ENCODE data around the gene MRPL10. TPM values are rescaled to one million over a fixed set of nuclear protein-coding genes. Genes with fewer than 3 reads are reported as not detected.

Gene MRPL10
- total RNA-seq, 1 experiment from 2014 or later: 50.3 TPM

GRCh38 chr17:47792979-47793378 lies 38.4 kb downstream of the MRPL10 start:
- H3K4me2 ChIP-seq (ENCODE audit: low read depth, low read length, poor library complexity, severe bottlenecking): no peak overlapping the region
- no peaks in the 10 kb centered on the region for H3K79me2 ChIP-seq (ENCODE audit: low read length)
- H2AFZ ChIP-seq (ENCODE audit: low read length): no peak overlapping the region
- H3K4me3 ChIP-seq (ENCODE audit: low read length): no peak overlapping the region
- H3K36me3 ChIP-seq (ENCODE audit: insufficient read depth, low read length): no peaks in the 10 kb centered on the region
- no peaks in the 10 kb centered on the region for H3K9me2 ChIP-seq (replicated peaks; ENCODE audit: insufficient read depth, low read length)
- no peak overlapping the region for H3K27ac ChIP-seq (ENCODE audit: low read length)
- no peaks in the 10 kb centered on the region for H4K20me1 ChIP-seq (ENCODE audit: insufficient read depth, low read depth, low read length)
- H3K27me3 ChIP-seq (ENCODE audit: low read length): no peaks in the 10 kb centered on the region
- no peaks in the 10 kb centered on the region for H3K9me3 ChIP-seq (ENCODE audit: low read length)
- DNase-seq: no peak
- H3K9ac ChIP-seq (ENCODE audit: low read length): no peak overlapping the region
- peaks cover 16% of the 10 kb centered on the region for H3K4me1 ChIP-seq (ENCODE audit: low read length)

- no peaks in the 10 kb centered on the region for H3K36me3 ChIP-seq (ENCODE audit: insufficient read depth, low read length)
Observed at GRCh38 chr17:47792457-47792856, 38.9 kb downstream of the MRPL10 start.

DNA sequence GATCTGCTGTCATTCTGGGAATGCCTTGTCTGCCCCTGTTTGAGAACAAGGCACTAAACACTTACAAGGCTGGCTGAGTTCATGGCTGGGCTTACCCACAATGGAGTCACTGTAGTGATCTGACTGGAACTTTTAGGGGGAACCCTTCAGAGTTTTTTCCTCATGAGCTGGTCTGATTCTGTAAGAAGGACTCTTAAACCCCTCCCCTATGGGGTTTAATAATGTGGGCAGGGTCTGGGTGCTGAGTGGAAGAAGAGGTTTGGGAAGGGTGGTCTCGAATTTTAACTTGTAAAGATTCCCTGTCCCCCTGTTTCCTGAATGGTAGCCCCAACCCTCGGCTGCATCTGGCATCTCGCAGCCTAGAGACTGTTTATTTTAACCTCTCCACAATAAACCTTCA lies 40.3 kb downstream of the MRPL10 start:
- DNase-seq: no peak
- H3K36me3 ChIP-seq (ENCODE audit: insufficient read depth, low read length): no peaks in the 10 kb centered on the region
- no peak overlapping the region for H3K4me3 ChIP-seq (ENCODE audit: low read length)
- H3K9me2 ChIP-seq (replicated peaks; ENCODE audit: insufficient read depth, low read length): no peaks in the 10 kb centered on the region
- H4K20me1 ChIP-seq (ENCODE audit: insufficient read depth, low read depth, low read length): no peaks in the 10 kb centered on the region
- H2AFZ ChIP-seq (ENCODE audit: low read length): no peak overlapping the region
- no peaks in the 10 kb centered on the region for H3K27me3 ChIP-seq (ENCODE audit: low read length)
- no peak overlapping the region for H3K9ac ChIP-seq (ENCODE audit: low read length)
- no peak overlapping the region for H3K4me2 ChIP-seq (ENCODE audit: low read depth, low read length, poor library complexity, severe bottlenecking)
- H3K79me2 ChIP-seq (ENCODE audit: low read length): no peaks in the 10 kb centered on the region
- H3K27ac ChIP-seq (ENCODE audit: low read length): no peak overlapping the region
- H3K9me3 ChIP-seq (ENCODE audit: low read length): no peaks in the 10 kb centered on the region
- peaks cover 16% of the 10 kb centered on the region for H3K4me1 ChIP-seq (ENCODE audit: low read length)

More at GRCh38 chr17:47792457-47792856, 38.9 kb downstream of the MRPL10 start:
- Histone ChIP-seq H3K79me2 (ENCODE audit: low read length) (no peaks in the 10 kb centered on the region), H3K9me2 (replicated peaks; ENCODE audit: insufficient read depth, low read length) (no peaks in the 10 kb centered on the region), H3K4me2 (ENCODE audit: low read depth, low read length, poor library complexity, severe bottlenecking) (no peak overlapping the region), H3K4me3 (ENCODE audit: low read length) (no peak overlapping the region), H2AFZ (ENCODE audit: low read length) (no peak overlapping the region), H3K27me3 (ENCODE audit: low read length) (no peaks in the 10 kb centered on the region), H3K4me1 (ENCODE audit: low read length) (peaks cover 16% of the 10 kb centered on the region), H3K9me3 (ENCODE audit: low read length) (no peaks in the 10 kb centered on the region), H3K27ac (ENCODE audit: low read length) (no peak overlapping the region), H4K20me1 (ENCODE audit: insufficient read depth, low read depth, low read length) (no peaks in the 10 kb centered on the region), H3K9ac (ENCODE audit: low read length) (no peak overlapping the region)
- DNase-seq: no peak

GRCh38 chr17:47789611-47790561 lies 41.5 kb downstream of the MRPL10 start:
- Histone ChIP-seq H2AFZ (ENCODE audit: low read length) (no peak overlapping the region), H3K4me3 (ENCODE audit: low read length) (no peak overlapping the region), H3K9me3 (ENCODE audit: low read length) (no peaks in the 10 kb centered on the region), H3K4me1 (ENCODE audit: low read length) (peaks cover 16% of the 10 kb centered on the region), H4K20me1 (ENCODE audit: insufficient read depth, low read depth, low read length) (no peaks in the 10 kb centered on the region), H3K4me2 (ENCODE audit: low read depth, low read length, poor library complexity, severe bottlenecking) (no peak overlapping the region), H3K27ac (ENCODE audit: low read length) (no peak overlapping the region), H3K79me2 (ENCODE audit: low read length) (no peaks in the 10 kb centered on the region), H3K36me3 (ENCODE audit: insufficient read depth, low read length) (no peaks in the 10 kb centered on the region), H3K9me2 (replicated peaks; ENCODE audit: insufficient read depth, low read length) (no peaks in the 10 kb centered on the region), H3K9ac (ENCODE audit: low read length) (no peak overlapping the region), H3K27me3 (ENCODE audit: low read length) (no peaks in the 10 kb centered on the region)
- DNase-seq: no peak

- Histone ChIP-seq H3K36me3 (ENCODE audit: insufficient read depth, low read length) (no peaks in the 10 kb centered on the region), H3K4me1 (ENCODE audit: low read length) (peaks cover 5% of the 10 kb centered on the region), H3K79me2 (ENCODE audit: low read length) (no peaks in the 10 kb centered on the region), H2AFZ (ENCODE audit: low read length) (no peak overlapping the region), H3K27me3 (ENCODE audit: low read length) (no peaks in the 10 kb centered on the region), H3K4me2 (ENCODE audit: low read depth, low read length, poor library complexity, severe bottlenecking) (no peak overlapping the region), H3K9me2 (replicated peaks; ENCODE audit: insufficient read depth, low read length) (no peaks in the 10 kb centered on the region), H3K27ac (ENCODE audit: low read length) (no peak overlapping the region), H3K9me3 (ENCODE audit: low read length) (no peaks in the 10 kb centered on the region), H4K20me1 (ENCODE audit: insufficient read depth, low read depth, low read length) (no peaks in the 10 kb centered on the region), H3K4me3 (ENCODE audit: low read length) (no peak overlapping the region), H3K9ac (ENCODE audit: low read length) (no peak overlapping the region)
- peak; percentile 76 for DNase-seq
Observed at GRCh38 chr17:47785538-47786123, 45.7 kb downstream of the MRPL10 start.

DNA sequence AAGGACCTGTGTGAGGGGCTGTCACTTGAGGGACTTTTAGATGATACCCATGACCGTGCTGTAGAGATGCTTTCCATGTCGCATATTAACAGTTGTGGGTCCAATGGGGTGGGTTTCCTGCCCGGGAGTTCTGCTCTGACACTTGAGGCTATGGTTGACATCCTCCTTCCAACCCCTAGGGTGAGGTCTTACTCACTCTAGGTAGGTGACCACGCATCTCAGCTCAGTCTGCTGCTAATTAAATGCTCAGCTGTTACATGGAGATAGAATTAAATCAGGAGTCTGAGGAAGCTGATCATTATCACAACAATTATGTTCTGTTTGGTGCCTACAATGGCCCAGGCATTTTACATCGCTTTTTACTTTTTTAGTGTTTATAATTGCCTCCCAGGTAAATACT lies 49.9 kb downstream of the MRPL10 start:
- no peak for DNase-seq
- H2AFZ ChIP-seq (ENCODE audit: low read length): no peak overlapping the region
- peaks cover 5% of the 10 kb centered on the region for H3K4me1 ChIP-seq (ENCODE audit: low read length)
- no peaks in the 10 kb centered on the region for H3K9me3 ChIP-seq (ENCODE audit: low read length)
- H3K36me3 ChIP-seq (ENCODE audit: insufficient read depth, low read length): no peaks in the 10 kb centered on the region
- no peak overlapping the region for H3K4me3 ChIP-seq (ENCODE audit: low read length)
- H4K20me1 ChIP-seq (ENCODE audit: insufficient read depth, low read depth, low read length): no peaks in the 10 kb centered on the region
- no peaks in the 10 kb centered on the region for H3K79me2 ChIP-seq (ENCODE audit: low read length)
- H3K27ac ChIP-seq (ENCODE audit: low read length): no peak overlapping the region
- H3K9me2 ChIP-seq (replicated peaks; ENCODE audit: insufficient read depth, low read length): no peaks in the 10 kb centered on the region
- no peak overlapping the region for H3K9ac ChIP-seq (ENCODE audit: low read length)
- no peak overlapping the region for H3K4me2 ChIP-seq (ENCODE audit: low read depth, low read length, poor library complexity, severe bottlenecking)
- no peaks in the 10 kb centered on the region for H3K27me3 ChIP-seq (ENCODE audit: low read length)

- no peaks in the 10 kb centered on the region for H3K27me3 ChIP-seq (ENCODE audit: low read length)
- DNase-seq: no peak
- no peak overlapping the region for H2AFZ ChIP-seq (ENCODE audit: low read length)
- H3K9ac ChIP-seq (ENCODE audit: low read length): no peak overlapping the region
- H3K27ac ChIP-seq (ENCODE audit: low read length): no peak overlapping the region
- no peak overlapping the region for H3K4me2 ChIP-seq (ENCODE audit: low read depth, low read length, poor library complexity, severe bottlenecking)
- no peak overlapping the region for H3K4me3 ChIP-seq (ENCODE audit: low read length)
- no peaks in the 10 kb centered on the region for H3K79me2 ChIP-seq (ENCODE audit: low read length)
- no peaks in the 10 kb centered on the region for H3K9me3 ChIP-seq (ENCODE audit: low read length)
- H4K20me1 ChIP-seq (ENCODE audit: insufficient read depth, low read depth, low read length): no peaks in the 10 kb centered on the region
- H3K4me1 ChIP-seq (ENCODE audit: low read length): no peaks in the 10 kb centered on the region
- H3K36me3 ChIP-seq (ENCODE audit: insufficient read depth, low read length): no peaks in the 10 kb centered on the region
- H3K9me2 ChIP-seq (replicated peaks; ENCODE audit: insufficient read depth, low read length): no peaks in the 10 kb centered on the region
Observed at GRCh38 chr17:47778184-47778635, 53.1 kb downstream of the MRPL10 start.

DNA sequence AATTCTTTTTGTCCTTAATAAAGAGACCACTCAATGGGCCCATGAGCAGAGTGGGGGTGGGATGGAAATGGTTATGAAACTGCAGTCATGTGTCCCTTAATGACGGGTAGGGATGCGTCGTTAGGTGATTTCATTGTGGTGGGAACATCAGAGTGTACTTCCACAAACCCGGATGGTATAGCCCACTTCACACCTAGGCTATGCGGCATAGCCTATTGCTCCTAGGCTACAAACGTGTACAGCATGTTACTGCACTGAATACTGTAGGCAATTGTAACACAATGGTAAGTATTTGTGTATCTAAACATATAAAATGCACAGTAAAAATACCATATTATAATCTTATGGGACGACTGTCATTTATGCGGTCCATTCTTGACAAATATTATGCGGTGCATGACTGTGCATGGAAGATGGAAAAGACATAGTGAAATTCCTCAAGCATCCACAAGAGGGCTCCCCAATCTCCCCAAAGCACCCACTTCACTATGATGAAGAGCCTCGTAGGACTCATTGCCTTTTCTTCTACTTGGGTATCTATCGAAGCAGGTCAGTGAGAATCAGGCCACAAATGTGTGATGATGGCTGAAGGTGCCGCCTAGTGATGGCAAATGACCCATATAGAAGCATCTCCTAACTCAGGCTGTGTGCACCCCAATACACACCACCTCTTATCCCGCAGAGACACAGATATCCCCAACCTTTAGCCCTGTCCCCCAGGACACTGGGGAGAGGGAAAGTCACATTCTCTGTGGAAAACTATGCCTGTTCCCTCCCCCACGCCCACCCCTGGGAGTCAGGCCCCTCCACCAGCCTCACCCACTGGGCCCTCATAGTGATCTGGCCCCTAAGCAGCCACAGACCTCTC lies 54.8 kb downstream of the MRPL10 start:
- Histone ChIP-seq H3K4me2 (ENCODE audit: low read depth, low read length, poor library complexity, severe bottlenecking) (no peak overlapping the region), H3K4me3 (ENCODE audit: low read length) (no peak overlapping the region)

More for the DNA sequence above, 54.8 kb downstream of the MRPL10 start:
- no peaks in the 10 kb centered on the region for H3K9me2 ChIP-seq (replicated peaks; ENCODE audit: insufficient read depth, low read length)
- no peak overlapping the region for H3K27ac ChIP-seq (ENCODE audit: low read length)
- no peaks in the 10 kb centered on the region for H3K79me2 ChIP-seq (ENCODE audit: low read length)
- H2AFZ ChIP-seq (ENCODE audit: low read length): no peak overlapping the region
- H3K9ac ChIP-seq (ENCODE audit: low read length): no peak overlapping the region
- H4K20me1 ChIP-seq (ENCODE audit: insufficient read depth, low read depth, low read length): no peaks in the 10 kb centered on the region
- no peaks in the 10 kb centered on the region for H3K4me1 ChIP-seq (ENCODE audit: low read length)
- H3K9me3 ChIP-seq (ENCODE audit: low read length): no peaks in the 10 kb centered on the region
- DNase-seq: peak; percentile 83
- no peaks in the 10 kb centered on the region for H3K36me3 ChIP-seq (ENCODE audit: insufficient read depth, low read length)
- no peaks in the 10 kb centered on the region for H3K27me3 ChIP-seq (ENCODE audit: low read length)

Measured in Karpas-422 (cell line).